Cardiac septum (tissue), 1 donor: ENCODE results near the gene FBH1. TPM values are rescaled to one million over a fixed set of nuclear protein-coding genes. Genes with fewer than 3 reads are reported as not detected.
A peak's percentile ranks its signal among the peaks of the same experiment; 100 is the strongest.

Experiments
- DNase-seq: peaks from one replicate; pipeline ENCODE4 v3.0.0-alpha.2; 2020; ENCODE audit warnings: low spot score
- intact Hi-C: fragments of 100-400 bp; cut with DNase I; formaldehyde crosslinking; loops from one replicate; pipeline ENCODE4 v1.14.0; 2022
- total RNA-seq: library from RNA; stranded (reverse); fragmentation: NEBNext Ultra II Directional; extraction: Animal tissue kit (Norgen Biotek cat#: 25700); gene quantifications from one replicate; pipeline ENCODE4 v1.2.1, GENCODE V29; 2021
- donor health status: DM: no; HTN: no; CAD: no.

Gene FBH1
- total RNA-seq, 1 donor from 2014 or later = 73.8 TPM

DNA sequence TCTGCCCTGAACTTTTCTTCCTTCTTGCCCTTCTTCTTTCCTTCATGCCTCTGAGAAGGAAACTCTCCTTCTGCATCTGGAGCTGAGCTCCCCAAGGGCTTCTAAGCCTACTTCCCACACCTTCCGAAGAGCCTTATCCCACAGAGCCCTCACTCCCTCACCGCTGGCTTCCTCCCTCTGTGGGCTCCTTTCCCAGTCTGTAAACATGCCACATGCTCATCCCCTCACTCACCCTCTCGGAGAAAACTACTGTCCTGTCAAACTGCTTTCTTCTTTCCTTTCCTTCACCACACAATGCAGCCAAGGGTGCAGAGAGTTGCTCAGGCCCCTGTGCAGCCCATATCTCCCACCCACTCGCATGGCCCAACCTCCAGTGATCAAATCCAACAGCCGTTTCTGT, 18.4 kb upstream of the FBH1 start:
- intact Hi-C loops = loop anchor here (5.0 to 10.0 kb wide), 4 partner anchors 59 to 429 kb away; partner anchors contain the start of genes GDI2 and TASOR2
- no peak for DNase-seq

DNA sequence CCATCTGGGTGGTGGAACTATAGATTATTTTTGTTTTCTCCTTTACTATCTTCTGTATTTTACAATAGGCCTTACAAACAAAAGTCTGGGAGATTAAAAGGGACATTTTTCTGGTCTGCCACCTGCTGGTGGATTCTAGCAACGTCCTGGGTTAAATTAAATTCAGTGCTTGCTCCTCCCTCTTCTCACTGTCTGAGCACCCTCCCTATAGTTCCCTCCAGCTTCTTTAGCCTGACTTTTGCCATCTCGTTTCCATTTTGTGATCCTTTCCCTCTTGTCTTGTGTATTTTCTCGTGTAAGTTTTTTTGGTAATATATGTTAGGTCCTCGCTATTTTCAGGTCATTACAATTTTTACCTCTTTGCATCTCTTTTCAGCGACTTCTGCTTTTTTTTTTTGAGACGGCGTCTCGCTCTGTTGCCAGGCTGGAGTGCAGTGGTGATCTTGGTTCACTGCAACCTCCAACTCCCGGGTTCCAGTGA, 16.5 kb upstream of the FBH1 start:
- no peak for DNase-seq
- intact Hi-C loops = loop anchor here (5.0 to 10.0 kb wide), 4 partner anchors 61 to 431 kb away; partner anchors contain the start of genes GDI2 and TASOR2

DNA sequence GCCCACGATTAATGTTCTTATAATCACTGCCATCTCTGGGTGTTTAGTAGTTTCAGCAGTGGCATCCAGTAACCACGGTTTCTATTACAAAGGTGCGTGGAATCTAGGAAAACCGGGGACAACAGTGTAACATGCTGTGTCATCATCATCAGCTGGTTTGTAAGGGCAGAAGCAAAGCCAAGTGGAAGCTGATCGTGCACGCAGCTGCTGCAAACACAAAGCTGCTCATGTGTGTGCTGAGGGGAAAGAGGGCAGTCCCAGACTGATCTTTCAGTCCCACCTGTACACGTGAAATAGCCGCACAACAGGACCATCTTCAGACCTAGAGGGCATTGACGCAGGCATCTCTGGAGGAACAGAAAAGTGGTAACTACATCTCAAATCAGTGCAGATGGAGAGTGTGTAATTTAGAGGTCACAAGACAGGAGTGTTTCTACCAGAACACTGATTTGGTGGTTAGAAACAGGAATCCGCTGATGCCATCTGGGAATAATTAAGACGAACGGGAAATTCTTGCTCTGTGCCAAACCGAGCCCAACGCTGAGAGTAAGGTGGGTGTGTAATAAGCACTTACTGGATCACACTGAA, 13.8 kb upstream of the FBH1 start:
- DNase-seq = no peak
- intact Hi-C loops = loop anchor here (10.0 kb wide), 1 partner anchor 251 kb away; no protein-coding TSS in a partner anchor

DNA sequence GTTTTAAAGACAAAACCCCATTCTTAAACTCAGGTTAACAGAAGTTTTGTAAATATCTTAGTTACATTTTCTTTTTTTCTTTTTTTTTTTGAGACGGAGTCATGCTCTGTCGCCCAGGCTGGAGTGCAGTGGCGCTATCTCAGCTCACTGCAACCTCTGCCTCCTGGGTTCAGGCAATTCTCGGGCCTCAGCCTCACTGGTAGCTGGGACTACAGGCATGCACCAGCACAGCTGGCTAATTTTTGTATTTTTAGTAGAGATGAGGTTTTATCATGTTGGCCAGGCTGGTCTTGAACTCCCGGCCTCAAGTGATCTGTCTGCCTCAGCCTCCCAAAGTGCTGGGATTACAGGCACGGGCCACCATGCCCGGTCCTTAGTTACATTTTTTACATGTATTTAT, 13.0 kb upstream of the FBH1 start:
- intact Hi-C loops = loop anchor here (10.0 kb wide), 1 partner anchor 252 kb away; no protein-coding TSS in a partner anchor
- DNase-seq = peak; percentile 51

DNA sequence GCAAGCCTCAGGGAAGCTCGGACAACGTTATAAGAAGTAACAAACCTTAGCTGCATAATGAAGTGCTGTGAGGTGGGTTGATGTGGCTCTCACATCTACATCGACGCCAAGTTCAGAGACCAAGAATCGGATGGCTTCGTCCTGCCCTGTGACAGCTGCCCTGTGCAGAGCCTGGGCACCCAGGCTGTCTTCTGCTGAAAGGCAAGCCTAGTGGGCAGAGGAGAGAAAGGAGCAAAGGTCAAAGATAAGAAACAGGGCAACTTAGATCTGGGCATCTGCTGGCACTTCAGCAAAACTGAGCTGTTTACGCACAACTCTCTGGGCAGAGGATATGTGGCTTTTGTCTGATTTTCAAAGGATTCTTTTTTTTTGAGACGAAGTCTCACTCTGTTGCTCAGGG, 7.1 kb upstream of the FBH1 start:
- intact Hi-C loops = no loop called here
- DNase-seq = no peak

DNA sequence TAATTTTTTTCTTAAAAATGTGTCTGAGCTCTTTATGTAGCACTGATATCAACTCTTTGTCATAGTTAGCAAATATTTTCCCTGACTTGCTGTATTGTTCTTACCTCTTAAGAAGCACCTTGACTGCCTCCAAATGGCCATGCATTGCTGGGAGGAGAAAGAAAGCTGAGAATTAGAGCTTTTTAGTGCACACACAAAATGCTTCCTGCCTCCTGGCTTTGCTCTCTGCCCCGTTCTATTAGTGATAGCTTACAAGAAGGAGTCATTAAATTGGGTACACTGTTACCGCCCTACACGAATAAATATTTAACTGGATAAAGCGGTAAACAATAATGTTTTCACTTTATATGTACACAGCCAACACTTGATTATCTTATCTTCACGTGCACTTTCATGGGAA, 4.4 kb upstream of the FBH1 start:
- no peak for DNase-seq
- intact Hi-C loops = no loop called here

DNA sequence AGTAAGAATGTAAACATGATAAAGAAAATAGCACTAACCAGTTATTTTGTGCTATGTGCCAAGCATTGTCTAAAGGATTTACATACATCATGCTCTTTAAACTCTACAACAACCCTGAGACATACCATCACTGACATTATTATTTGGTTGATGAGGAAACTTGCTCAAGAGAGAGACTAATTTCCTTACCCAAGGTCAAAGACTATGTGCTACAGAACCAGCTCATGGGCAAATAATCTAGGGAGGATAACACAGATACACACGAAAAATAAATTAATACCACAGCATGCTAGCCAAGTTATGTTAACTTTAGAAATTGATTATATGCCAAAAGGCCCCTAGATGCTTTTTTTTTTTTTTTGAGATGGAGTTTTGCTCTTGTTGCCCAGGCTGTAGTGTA, 3.0 kb upstream of the FBH1 start:
- intact Hi-C loops = no loop called here
- no peak for DNase-seq

DNA sequence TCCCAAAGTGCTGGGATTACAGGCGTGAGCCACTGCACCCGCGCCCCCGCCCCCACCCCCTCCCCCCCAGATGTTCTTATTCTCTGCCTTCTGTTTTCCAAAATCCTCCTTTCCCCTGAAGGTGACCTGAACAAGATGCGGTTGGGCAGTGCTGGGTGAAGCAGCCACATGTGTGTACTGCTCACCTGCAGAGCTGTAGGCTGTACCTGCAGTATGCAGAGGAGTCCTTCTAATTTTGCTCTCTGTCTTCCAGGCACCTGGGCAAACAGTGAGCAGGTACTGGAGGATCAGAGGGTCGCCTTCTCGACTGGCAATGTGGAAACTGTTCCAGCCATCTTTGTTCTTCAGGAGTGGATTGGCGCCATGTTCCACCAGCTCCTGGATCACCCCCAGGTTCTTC, 2.4 kb upstream of the FBH1 start:
- intact Hi-C loops = no loop called here
- DNase-seq = no peak

DNA sequence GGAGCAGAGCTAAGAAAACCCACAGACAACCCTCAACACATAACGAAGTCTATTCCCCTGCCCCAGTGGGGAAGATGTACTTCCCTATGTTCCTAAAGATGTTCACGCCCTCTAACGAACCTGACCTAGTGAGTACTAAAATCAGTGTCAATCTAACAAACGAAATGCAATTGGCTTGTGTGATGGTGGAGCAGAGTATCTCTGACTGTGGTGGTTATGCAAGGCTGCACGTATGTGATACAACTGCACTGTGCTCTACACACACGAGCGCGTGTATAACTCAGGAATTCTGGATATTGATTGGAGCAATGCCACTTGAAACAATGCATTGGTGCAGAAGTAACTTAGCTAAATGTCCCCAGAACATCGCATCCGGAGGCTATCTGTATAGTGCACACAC, 1.7 kb upstream of the FBH1 start:
- intact Hi-C loops = no loop called here
- peak; percentile 39 for DNase-seq

DNA sequence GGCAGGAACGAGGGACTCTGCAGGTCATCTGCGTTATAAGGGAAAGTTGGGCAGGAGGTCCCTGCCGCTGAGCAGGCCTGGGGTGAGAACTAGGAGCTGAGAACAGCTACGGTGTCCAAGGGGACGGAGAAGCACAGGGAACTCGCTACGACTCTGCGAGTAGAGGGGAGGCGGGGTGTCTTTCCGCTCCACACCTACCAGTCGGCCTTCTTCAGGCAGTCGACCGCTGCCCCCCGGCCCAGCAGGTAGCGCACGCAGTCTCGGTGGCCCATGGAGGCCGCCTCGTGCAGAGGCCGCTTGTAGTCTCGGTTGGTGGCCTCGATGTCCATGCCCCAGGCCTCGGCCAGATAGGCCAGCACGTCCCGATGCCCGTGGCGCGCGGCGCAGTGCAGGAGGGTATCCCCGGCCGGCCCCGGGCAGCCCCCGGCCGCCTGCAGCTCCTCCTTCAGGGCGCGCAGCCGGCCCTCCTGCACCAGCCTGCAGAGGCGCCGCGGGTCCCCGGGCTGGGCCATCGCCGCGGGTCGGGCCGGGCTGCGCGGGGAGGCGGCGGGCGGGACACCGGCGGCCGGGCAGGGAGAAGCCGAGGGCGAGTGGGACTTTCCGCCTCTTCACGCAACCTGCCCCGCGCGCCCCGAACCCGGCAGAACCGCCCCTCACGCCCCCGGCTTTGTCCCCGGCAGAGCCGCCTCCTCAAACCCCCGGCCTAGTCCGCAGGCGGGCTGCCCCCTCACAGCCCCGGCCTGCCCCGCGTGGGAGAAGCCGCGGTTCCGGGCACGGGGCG, 1.0 kb upstream of the FBH1 start:
- intact Hi-C loops = loop anchor here (1.0 kb wide), 1 partner anchor 76 kb away; the partner anchor contains the start of gene GDI2
- peak; percentile 74 for DNase-seq

DNA sequence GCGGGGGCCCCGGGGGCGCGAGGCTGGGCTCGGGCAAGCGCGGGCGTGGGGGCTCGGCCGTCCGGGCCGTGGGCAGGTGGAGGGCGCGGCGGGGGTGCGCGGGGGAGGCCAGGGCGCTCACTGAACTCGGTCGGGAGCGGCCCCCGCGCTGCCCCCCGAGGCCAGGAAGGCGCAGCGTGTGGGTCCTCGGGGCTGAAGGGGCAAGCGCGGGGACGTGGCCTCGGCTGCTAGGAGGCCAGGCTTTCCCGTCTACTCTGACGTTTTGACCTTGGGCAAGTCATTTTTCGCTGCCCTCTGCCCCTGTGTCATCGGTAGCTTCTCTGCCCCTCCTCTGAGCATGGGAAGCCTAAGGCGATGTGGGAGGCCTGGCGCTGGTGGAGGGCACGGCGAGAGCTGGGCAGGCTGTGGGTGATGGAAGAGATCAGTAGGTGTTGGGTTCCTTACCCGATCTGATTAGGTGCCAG, 441 bp downstream of the FBH1 start:
- DNase-seq = peak; percentile 75
- intact Hi-C loops = loop anchor here (5.0 kb wide), 1 partner anchor 512 kb away; no protein-coding TSS in a partner anchor

DNA sequence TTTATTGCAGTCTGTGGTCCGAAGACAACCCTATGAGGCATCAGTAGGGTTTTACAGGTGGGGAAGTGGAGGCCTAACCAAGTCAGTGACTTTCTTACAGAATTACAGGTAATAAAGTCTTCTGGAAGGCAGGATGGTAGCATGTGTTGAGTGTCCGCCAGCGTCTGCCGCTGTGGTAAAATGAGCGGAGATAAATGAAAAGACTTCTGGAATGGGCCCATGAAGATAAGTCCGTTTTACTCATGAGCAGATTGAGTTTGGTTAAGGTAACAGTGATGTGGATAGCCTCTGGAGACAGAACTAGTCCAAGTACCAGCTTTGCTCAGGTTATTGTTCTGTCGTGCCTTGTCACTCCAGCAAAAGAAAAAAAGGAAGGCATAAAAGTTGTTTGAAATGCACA, 966 bp downstream of the FBH1 start:
- DNase-seq = no peak
- intact Hi-C loops = loop anchor here (5.0 kb wide), 1 partner anchor 511 kb away; no protein-coding TSS in a partner anchor

DNA sequence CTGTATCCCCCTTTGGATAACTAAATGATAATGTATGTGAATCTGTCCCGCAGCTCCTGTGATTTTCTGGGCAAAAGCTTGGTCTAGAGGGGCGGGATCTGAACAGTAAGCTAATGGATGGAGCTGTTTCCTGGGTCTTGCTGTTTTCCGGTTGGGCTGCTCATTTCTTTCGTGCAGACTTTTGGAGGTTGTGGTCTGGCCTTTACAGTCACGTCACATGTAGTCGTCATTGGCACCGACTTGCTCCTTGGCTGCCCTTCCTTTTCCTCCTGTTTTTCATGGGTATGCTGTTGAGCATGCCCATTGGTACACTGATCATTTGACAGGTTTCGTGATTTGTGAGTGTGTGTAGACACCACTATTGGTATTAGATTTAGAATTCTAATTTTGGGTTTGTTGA, 2.0 kb downstream of the FBH1 start:
- DNase-seq = peak; percentile 49
- intact Hi-C loops = loop anchor here (5.0 kb wide), 1 partner anchor 510 kb away; no protein-coding TSS in a partner anchor

DNA sequence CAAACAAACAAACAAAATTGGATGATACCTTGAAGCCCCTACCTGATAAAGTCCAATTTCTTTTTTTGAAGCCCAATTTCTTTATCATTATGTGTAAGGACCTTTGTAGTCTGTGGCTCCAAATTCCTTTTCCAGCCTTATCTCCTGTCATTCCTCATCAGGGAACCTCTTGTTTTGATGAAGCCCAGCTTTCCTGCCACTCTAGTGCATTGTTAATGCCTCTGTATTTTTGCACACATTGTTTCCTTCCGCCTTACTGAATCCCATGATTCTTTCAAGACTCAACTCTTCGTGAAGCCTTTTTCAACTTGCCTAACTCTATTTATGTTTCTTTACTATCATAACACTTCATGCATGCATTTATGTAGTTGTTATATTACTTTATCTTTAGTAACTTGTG, 3.3 kb downstream of the FBH1 start:
- intact Hi-C loops = loop anchor here (5.0 kb wide), 1 partner anchor 509 kb away; no protein-coding TSS in a partner anchor
- no peak for DNase-seq

DNA sequence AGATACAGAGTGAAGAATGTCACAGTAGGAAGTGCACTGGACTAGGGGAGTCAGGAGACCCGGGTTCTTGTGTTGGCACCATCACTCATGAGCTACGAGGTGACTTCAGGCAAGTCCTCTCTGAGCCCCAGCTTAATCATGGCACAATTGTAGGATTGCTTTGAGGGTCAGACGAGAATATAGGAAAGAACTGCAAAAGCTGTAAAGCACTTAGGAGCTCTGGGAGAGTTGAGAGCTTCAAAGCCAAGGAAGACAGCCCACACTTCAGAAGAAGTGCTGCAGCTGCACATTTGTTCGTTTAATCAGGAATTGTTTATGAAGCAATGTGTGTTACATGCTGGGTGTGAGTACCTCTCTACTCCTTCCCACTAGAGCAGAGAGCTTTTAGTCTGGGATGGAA, 4.4 kb downstream of the FBH1 start:
- no peak for DNase-seq
- intact Hi-C loops = loop anchor here (5.0 kb wide), 1 partner anchor 508 kb away; no protein-coding TSS in a partner anchor

DNA sequence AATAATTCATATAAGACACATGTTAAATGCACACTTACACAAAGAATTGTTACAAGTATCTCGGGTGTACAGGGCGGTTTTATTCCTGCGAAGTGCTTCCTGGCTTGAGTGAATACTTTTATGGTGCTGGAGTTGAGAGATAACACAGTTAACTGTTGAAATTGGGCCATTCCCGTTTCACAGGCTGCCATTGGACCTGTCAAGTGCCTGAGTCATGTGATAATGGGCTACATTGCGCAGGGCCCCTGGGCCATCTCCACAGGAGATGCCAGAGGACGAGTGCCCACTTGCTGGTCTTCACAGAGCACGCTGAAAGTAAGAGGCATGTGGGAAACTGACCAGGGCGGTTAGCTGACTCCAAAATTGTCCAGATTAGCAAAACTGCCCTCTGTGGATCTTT, 4.8 kb downstream of the FBH1 start:
- peak; percentile 82 for DNase-seq
- intact Hi-C loops = loop anchor here (5.0 kb wide), 1 partner anchor 507 kb away; no protein-coding TSS in a partner anchor

DNA sequence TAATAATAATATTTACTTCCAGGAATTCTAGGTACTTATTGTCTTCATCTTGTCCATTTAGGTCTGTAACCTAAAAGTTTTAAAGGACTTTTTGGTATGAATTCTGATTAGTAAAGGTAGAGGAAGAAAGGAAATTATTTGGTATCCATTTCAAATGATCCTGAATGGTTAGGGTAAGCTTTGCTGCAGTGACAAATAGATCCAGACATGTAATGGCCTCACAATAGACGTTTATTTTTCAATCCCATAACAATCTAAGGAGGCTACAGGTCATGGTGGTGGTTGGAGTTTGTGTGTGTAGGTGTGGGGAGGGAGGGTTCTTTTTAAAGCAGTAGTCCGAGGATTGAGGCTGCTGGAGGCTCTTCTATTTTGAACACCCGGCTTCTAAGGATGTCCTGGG, 5.3 kb downstream of the FBH1 start:
- no peak for DNase-seq
- intact Hi-C loops = no loop called here

DNA sequence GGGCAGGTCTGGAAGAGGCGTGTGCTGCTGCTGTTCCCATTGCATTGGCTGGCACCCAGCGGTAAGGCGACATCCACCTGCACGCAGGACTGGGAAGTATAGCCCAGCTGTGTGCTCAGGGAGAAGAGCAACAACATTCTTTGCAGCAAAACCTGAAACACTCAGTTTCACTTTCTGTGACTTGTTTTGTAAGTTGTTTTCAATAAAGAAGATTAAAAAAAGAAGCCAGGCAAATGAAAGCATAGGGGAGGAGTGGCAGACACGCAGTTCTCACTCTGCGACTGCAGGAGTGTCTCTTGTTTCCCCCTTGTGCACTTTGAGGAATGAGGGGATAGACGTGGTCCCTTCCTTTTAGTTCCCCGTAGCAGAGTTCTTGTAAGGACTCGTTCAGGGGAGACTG, 5.8 kb downstream of the FBH1 start:
- intact Hi-C loops = no loop called here
- DNase-seq = no peak

DNA sequence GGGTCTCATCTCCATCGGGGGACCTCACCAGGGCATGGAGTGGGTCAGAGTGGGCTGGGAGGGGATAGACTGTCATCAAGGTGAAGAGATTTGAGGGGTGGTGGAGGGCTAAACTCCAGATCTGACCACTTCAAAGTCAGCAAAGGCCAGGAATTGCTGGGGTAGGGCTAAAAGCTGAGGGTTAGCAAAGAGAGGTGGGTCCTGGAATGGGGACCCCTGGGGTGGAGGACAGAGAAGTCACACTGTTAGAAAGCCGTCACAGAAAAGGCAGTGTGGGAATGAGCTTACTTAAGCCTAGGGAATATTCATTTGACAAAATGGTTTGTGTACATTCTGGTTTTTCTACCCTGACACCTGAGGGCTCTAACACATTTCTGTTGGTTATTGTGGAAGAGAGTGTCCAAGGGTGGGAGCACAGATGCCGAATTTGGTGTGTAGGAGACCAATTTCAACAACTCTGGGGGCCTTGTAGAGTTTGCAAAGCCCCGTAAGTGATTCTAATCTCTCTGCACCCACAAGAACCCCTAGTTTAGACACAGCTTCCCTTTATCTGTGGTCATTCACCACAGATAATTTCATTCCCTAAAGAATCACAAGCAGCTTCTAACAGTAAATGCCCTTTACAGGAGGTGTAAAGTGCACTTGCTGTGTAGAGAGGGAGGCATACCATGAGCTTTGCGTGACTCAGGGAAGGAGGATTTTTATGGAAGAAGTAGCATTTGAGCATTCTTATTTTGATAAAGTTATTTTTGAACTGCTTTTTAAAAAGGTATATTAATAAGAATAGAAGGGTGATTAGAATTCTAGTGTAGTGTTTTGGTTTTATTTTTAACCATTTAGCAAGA, 6.4 kb downstream of the FBH1 start:
- intact Hi-C loops = no loop called here

DNA sequence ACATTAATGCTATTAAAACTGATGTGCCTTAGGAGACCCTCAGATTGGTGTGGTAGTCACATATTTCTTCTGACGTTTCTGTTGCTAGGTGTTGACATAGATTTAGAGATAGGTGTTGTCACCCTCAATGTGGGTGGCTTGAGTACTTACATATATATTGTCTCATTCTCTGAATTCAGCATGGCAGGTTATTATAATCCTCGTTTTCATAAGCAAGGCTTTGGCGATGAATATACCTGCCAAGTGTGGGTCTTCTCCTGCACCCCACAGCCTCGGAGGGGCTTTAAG, 7.0 kb downstream of the FBH1 start:
- intact Hi-C loops = no loop called here
- no peak for DNase-seq

More for the DNA sequence above, 6.4 kb downstream of the FBH1 start:
- peak; percentile 38 for DNase-seq
